Measurements from ENCODE around the gene NPFFR1.

DNA sequence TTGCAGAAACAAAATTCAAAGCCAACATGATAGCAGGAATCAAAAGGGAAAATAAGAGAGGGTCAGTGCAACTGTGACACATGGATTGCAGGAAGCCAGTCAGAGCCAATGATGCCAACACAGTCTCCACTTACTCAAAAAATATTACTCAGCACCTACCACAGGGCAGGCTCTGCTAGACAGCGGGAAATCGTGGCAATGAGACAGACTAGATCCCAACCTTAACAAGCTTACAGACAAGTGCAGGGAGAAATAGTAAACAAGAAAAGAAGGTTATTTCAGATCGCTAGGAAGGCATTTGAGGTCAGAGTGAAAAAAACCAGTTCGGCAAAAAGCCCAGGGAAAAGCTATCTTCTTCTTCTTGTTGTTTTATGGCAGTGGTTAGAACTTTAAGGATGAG, 45.2 kb upstream of the NPFFR1 start:
- TF ChIP-seq POLR2AphosphoS5 (IDR thresholded peaks at IDR 0.05; ENCODE audit: low read depth, low read length) (no peak), TAF1 (IDR thresholded peaks at IDR 0.05; ENCODE audit: borderline replicate concordance, insufficient read depth, low read length) (no peak), REST (IDR thresholded peaks at IDR 0.05; ENCODE audit: insufficient read depth in 1 of 2, low read depth in 2 of 2, low read length in 2 of 2) (no peak)
